Hair follicle dermal papilla cell (primary cell): Measurements from ENCODE around the gene MKRN1. TPM values are rescaled to one million over a fixed set of nuclear protein-coding genes. Genes with fewer than 3 reads are reported as not detected.

Source experiments
- total RNA-seq: library from RNA; depleted of rRNA; stranded (reverse); fragments of >200 nt; gene quantifications from 2 replicates; pipeline ENCODE4 v1.2.3, GENCODE V29; 2012

Gene MKRN1
- 50.8 and 60.4 TPM in 2 replicates for total RNA-seq

GRCh38 chr7:140479062-140479738 is at the start of gene MKRN1:
Gene MKRN1, minus strand, starts transcription at chr7:140479505. Its CDS starts 161 bp downstream, at chr7:140479344.

GRCh38 chr7:140403878-140404564 is 75.3 kb downstream of the MKRN1 start, which contains the start of gene RAB19:
Gene RAB19, plus strand, starts transcription at chr7:140404058. Its CDS starts 3,589 bp downstream, at chr7:140407647.

Other genes with a start within 250 kb of the MKRN1 start
- gene SLC37A3, start 81.0 kb downstream of the MKRN1 start, total RNA-seq: 64.1 and 79.8 TPM in 2 replicates
- not detected in 2 replicates for gene RAB19, start 75.4 kb downstream of the MKRN1 start, total RNA-seq
- 61.8 and 71.0 TPM in 2 replicates for gene DENND2A, start 161.3 kb upstream of the MKRN1 start, total RNA-seq
- 20.6 and 26.5 TPM in 2 replicates for gene ADCK2, start 193.4 kb upstream of the MKRN1 start, total RNA-seq
- gene NDUFB2, start 217.2 kb upstream of the MKRN1 start, total RNA-seq: 69.3 and 106 TPM in 2 replicates